ENCODE results near the gene PSTPIP1.
A peak's percentile ranks its signal among the peaks of the same experiment; 100 is the strongest.

Gene PSTPIP1

GRCh38 chr15:76993114-76993725 lies 1.7 kb upstream of the PSTPIP1 start:
- Histone ChIP-seq H3K27me3 (replicated peaks; ENCODE audit: control insufficient read depth, insufficient read depth, low read length) (peaks cover 10% of the 10 kb centered on the region), H3K9me3 (ENCODE audit: control insufficient read depth, low read length) (no peaks in the 10 kb centered on the region), H3K4me3 (ENCODE audit: low read length) (no peak overlapping the region), H3K4me1 (ENCODE audit: control insufficient read depth, insufficient read depth, low read length) (peaks cover 21% of the 10 kb centered on the region), H3K36me3 (ENCODE audit: control insufficient read depth, insufficient read depth, low read length, severe bottlenecking) (no peaks in the 10 kb centered on the region), H3K9ac (ENCODE audit: low read length) (no peak overlapping the region)
- no peak for DNase-seq (ENCODE audit: low read depth)

GRCh38 chr15:76994001-76994400 lies 925 bp upstream of the PSTPIP1 start:
- H3K36me3 ChIP-seq (ENCODE audit: control insufficient read depth, insufficient read depth, low read length, severe bottlenecking): no peaks in the 10 kb centered on the region
- no peak overlapping the region for H3K4me3 ChIP-seq (ENCODE audit: low read length)
- no peaks in the 10 kb centered on the region for H3K9me3 ChIP-seq (ENCODE audit: control insufficient read depth, low read length)
- peaks cover 10% of the 10 kb centered on the region for H3K27me3 ChIP-seq (replicated peaks; ENCODE audit: control insufficient read depth, insufficient read depth, low read length)
- peaks cover 13% of the 10 kb centered on the region for H3K4me1 ChIP-seq (ENCODE audit: control insufficient read depth, insufficient read depth, low read length)
- DNase-seq (ENCODE audit: low read depth): no peak
- H3K9ac ChIP-seq (ENCODE audit: low read length): no peak overlapping the region

- no peak for DNase-seq (ENCODE audit: low read depth)
- H3K9ac ChIP-seq (ENCODE audit: low read length): no peak overlapping the region
- no peak overlapping the region for H3K4me3 ChIP-seq (ENCODE audit: low read length)
- peaks cover 11% of the 10 kb centered on the region for H3K4me1 ChIP-seq (ENCODE audit: control insufficient read depth, insufficient read depth, low read length)
- H3K9me3 ChIP-seq (ENCODE audit: control insufficient read depth, low read length): no peaks in the 10 kb centered on the region
- H3K27me3 ChIP-seq (replicated peaks; ENCODE audit: control insufficient read depth, insufficient read depth, low read length): peaks cover 10% of the 10 kb centered on the region
- no peaks in the 10 kb centered on the region for H3K36me3 ChIP-seq (ENCODE audit: control insufficient read depth, insufficient read depth, low read length, severe bottlenecking)
Observed at GRCh38 chr15:76994496-76994895, 430 bp upstream of the PSTPIP1 start.

- peaks cover 10% of the 10 kb centered on the region for H3K27me3 ChIP-seq (replicated peaks; ENCODE audit: control insufficient read depth, insufficient read depth, low read length)
- H3K36me3 ChIP-seq (ENCODE audit: control insufficient read depth, insufficient read depth, low read length, severe bottlenecking): no peaks in the 10 kb centered on the region
- no peak for DNase-seq (ENCODE audit: low read depth)
- H3K9ac ChIP-seq (ENCODE audit: low read length): peak overlapping the region; percentile 53
- H3K4me3 ChIP-seq (ENCODE audit: low read length): no peak overlapping the region
- no peaks in the 10 kb centered on the region for H3K9me3 ChIP-seq (ENCODE audit: control insufficient read depth, low read length)
- peaks cover 11% of the 10 kb centered on the region for H3K4me1 ChIP-seq (ENCODE audit: control insufficient read depth, insufficient read depth, low read length)
Observed at GRCh38 chr15:76996076-76996525, 1.2 kb downstream of the PSTPIP1 start.

GRCh38 chr15:76996526-76997401 lies 1.8 kb downstream of the PSTPIP1 start:
- H3K27me3 ChIP-seq (replicated peaks; ENCODE audit: control insufficient read depth, insufficient read depth, low read length): peaks cover 10% of the 10 kb centered on the region
- H3K36me3 ChIP-seq (ENCODE audit: control insufficient read depth, insufficient read depth, low read length, severe bottlenecking): no peaks in the 10 kb centered on the region
- no peak for DNase-seq (ENCODE audit: low read depth)
- no peak overlapping the region for H3K4me3 ChIP-seq (ENCODE audit: low read length)
- peaks cover 11% of the 10 kb centered on the region for H3K4me1 ChIP-seq (ENCODE audit: control insufficient read depth, insufficient read depth, low read length)
- no peaks in the 10 kb centered on the region for H3K9me3 ChIP-seq (ENCODE audit: control insufficient read depth, low read length)
- peak overlapping the region; percentile 53 for H3K9ac ChIP-seq (ENCODE audit: low read length)

GRCh38 chr15:76998663-76999285 lies 3.8 kb downstream of the PSTPIP1 start:
- Histone ChIP-seq H3K36me3 (ENCODE audit: control insufficient read depth, insufficient read depth, low read length, severe bottlenecking) (no peaks in the 10 kb centered on the region), H3K4me3 (ENCODE audit: low read length) (no peak overlapping the region), H3K9ac (ENCODE audit: low read length) (no peak overlapping the region), H3K9me3 (ENCODE audit: control insufficient read depth, low read length) (no peaks in the 10 kb centered on the region), H3K4me1 (ENCODE audit: control insufficient read depth, insufficient read depth, low read length) (peaks cover 11% of the 10 kb centered on the region), H3K27me3 (replicated peaks; ENCODE audit: control insufficient read depth, insufficient read depth, low read length) (no peaks in the 10 kb centered on the region)
- DNase-seq (ENCODE audit: low read depth): no peak

- DNase-seq (ENCODE audit: low read depth): no peak
- Histone ChIP-seq H3K9ac (ENCODE audit: low read length) (no peak overlapping the region), H3K4me1 (ENCODE audit: control insufficient read depth, insufficient read depth, low read length) (peaks cover 11% of the 10 kb centered on the region), H3K4me3 (ENCODE audit: low read length) (no peak overlapping the region), H3K9me3 (ENCODE audit: control insufficient read depth, low read length) (no peaks in the 10 kb centered on the region), H3K27me3 (replicated peaks; ENCODE audit: control insufficient read depth, insufficient read depth, low read length) (no peaks in the 10 kb centered on the region), H3K36me3 (ENCODE audit: control insufficient read depth, insufficient read depth, low read length, severe bottlenecking) (no peaks in the 10 kb centered on the region)
Observed at GRCh38 chr15:76999996-77000395, 5.1 kb downstream of the PSTPIP1 start.

GRCh38 chr15:77001351-77001750 lies 6.4 kb downstream of the PSTPIP1 start:
- H3K36me3 ChIP-seq (ENCODE audit: control insufficient read depth, insufficient read depth, low read length, severe bottlenecking): no peaks in the 10 kb centered on the region
- peaks cover 7% of the 10 kb centered on the region for H3K4me1 ChIP-seq (ENCODE audit: control insufficient read depth, insufficient read depth, low read length)
- no peak overlapping the region for H3K4me3 ChIP-seq (ENCODE audit: low read length)
- H3K27me3 ChIP-seq (replicated peaks; ENCODE audit: control insufficient read depth, insufficient read depth, low read length): peaks cover 5% of the 10 kb centered on the region
- no peak for DNase-seq (ENCODE audit: low read depth)
- H3K9me3 ChIP-seq (ENCODE audit: control insufficient read depth, low read length): no peaks in the 10 kb centered on the region
- no peak overlapping the region for H3K9ac ChIP-seq (ENCODE audit: low read length)

- peaks cover 5% of the 10 kb centered on the region for H3K27me3 ChIP-seq (replicated peaks; ENCODE audit: control insufficient read depth, insufficient read depth, low read length)
- H3K9me3 ChIP-seq (ENCODE audit: control insufficient read depth, low read length): no peaks in the 10 kb centered on the region
- DNase-seq (ENCODE audit: low read depth): no peak
- H3K36me3 ChIP-seq (ENCODE audit: control insufficient read depth, insufficient read depth, low read length, severe bottlenecking): no peaks in the 10 kb centered on the region
- H3K4me1 ChIP-seq (ENCODE audit: control insufficient read depth, insufficient read depth, low read length): peaks cover under 1% of the 10 kb centered on the region
- H3K4me3 ChIP-seq (ENCODE audit: low read length): no peak overlapping the region
- H3K9ac ChIP-seq (ENCODE audit: low read length): no peak overlapping the region
Observed at GRCh38 chr15:77001966-77002365, 7.0 kb downstream of the PSTPIP1 start.

GRCh38 chr15:77002436-77002835 lies 7.5 kb downstream of the PSTPIP1 start:
- Histone ChIP-seq H3K9me3 (ENCODE audit: control insufficient read depth, low read length) (no peaks in the 10 kb centered on the region), H3K27me3 (replicated peaks; ENCODE audit: control insufficient read depth, insufficient read depth, low read length) (peaks cover 5% of the 10 kb centered on the region), H3K9ac (ENCODE audit: low read length) (no peak overlapping the region), H3K4me3 (ENCODE audit: low read length) (no peak overlapping the region), H3K36me3 (ENCODE audit: control insufficient read depth, insufficient read depth, low read length, severe bottlenecking) (no peaks in the 10 kb centered on the region), H3K4me1 (ENCODE audit: control insufficient read depth, insufficient read depth, low read length) (no peaks in the 10 kb centered on the region)
- DNase-seq (ENCODE audit: low read depth): peak; percentile 17
